ENCODE measurements around the gene LRP1-AS.

The LRP1-AS gene

DNA sequence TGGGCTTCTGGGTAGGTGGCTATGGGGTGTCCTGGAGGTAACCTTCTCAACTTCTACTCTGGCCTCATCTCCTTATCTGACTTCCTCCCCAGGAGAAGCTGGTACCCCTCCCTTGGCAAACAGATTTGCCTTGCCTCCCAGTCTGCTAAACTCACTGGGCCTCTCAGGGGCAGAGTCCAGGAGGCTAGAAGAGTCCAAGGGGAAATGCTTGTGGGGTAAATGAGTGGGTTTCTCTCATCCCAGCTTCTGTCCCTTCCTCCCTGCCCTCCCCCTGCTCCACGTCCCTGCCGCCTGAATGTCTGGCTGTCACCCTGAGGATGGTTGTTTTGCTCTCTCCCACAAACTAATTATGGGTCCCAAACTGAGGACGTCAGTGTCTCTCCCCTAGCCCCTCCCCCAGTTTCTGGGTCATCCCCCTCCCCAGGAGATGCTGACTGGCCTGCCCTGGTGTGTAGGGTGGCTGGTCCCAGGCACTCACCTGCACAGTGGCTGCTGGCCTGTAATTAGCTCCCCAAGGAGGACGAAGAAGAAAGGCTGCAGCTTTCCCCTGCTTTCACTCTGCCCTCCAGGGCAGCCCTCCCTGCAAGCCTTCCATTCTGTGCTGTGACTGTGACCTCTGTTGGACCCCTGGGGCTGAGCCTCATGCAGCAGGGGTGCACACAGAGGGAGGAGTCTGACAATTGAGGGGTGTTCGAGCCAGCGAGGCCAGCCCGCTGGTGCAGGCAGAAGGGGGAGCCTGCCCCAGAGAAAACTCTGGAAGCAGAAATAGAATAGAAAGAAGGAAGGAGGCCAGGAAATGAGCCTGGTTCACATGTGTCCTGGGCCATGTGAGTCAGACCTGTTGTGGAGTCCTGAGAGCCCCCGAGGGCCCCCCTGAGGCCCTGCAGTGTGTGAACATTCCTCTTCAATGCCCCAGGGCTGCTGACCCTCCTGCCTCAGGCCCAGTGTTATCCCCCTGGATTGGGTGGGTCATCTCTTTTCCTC lies at the start of gene LRP1-AS:
Gene LRP1-AS, minus strand, starts transcription at position 659 of the 984 bp plus-strand sequence.
- peak; percentile 58 for DNase-seq (ENCODE audit: low spot score)

DNA sequence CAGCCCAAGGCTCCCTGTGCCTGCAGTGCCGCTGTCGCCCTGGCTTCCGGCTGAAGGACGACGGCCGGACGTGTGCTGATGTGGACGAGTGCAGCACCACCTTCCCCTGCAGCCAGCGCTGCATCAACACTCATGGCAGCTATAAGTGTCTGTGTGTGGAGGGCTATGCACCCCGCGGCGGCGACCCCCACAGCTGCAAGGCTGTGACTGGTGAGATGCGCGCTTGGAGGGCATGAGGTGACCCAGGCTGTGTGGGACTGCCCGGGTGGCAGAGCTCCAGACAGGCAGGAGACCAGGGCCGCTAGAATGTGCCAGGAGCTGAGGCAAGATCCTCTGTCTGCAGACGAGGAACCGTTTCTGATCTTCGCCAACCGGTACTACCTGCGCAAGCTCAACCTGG lies 49.5 kb upstream of the LRP1-AS start:
- DNase-seq (ENCODE audit: low spot score) = no peak

DNA sequence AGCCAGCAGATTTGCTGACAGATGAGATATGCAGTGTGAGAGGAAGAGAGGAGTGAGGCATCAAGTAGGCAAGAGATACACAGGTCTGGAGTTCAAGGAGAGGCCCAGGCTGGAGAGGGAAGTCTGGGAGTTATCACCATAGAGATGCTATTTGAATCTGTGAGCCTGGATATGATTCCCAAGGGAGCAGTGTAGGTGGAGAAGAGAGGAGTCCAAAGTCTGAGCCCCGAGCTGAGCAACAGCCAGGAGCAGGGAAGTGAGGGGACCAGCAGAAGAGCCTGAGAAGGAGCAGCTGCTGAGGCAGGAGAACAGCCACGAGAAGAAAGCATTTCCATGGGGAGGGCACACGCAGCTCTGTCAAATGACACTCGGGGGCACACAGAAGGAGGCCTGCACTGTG lies 49.0 kb upstream of the LRP1-AS start:
- no peak for DNase-seq (ENCODE audit: low spot score)

GRCh38 chr12:57195611-57196371 lies 48.4 kb upstream of the LRP1-AS start:
- no peak for DNase-seq (ENCODE audit: low spot score)

GRCh38 chr12:57195186-57195585 lies 47.8 kb upstream of the LRP1-AS start:
- DNase-seq (ENCODE audit: low spot score) = no peak

DNA sequence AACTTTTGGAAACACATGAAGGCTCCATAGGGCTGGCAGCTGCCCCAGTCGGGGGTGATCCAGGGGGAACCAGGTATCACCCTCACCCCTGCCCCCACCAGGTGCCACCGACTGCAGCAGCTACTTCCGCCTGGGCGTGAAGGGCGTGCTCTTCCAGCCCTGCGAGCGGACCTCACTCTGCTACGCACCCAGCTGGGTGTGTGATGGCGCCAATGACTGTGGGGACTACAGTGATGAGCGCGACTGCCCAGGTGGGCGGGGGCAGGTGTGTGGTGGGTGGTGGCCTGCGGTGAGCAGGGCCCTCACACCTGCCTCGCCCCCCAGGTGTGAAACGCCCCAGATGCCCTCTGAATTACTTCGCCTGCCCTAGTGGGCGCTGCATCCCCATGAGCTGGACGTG lies 46.8 kb upstream of the LRP1-AS start:
- no peak for DNase-seq (ENCODE audit: low spot score)

DNA sequence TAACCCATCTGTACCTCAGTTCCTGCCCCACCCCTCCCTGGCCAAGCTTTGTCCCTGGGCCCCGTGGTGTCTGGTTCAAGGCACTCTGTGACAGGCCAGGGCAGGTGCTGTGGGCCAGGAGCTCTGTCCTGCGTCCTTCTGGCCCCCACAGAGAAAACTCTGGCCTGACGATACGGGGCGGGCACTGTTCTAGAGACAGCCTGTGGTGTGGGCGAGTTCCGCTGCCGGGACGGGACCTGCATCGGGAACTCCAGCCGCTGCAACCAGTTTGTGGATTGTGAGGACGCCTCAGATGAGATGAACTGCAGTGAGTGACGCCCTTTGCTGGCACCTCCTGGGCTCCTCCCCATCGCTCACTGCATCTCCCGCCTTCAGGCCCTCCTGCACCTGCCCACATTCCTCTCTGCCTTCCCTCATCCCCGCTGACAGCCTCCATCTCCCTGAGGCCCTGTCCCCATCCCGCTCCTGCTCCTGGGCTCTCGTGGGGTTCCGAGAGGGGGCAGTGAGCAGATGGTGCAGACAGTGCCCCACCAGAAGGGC lies 46.4 kb upstream of the LRP1-AS start:
- DNase-seq (ENCODE audit: low spot score) = no peak

DNA sequence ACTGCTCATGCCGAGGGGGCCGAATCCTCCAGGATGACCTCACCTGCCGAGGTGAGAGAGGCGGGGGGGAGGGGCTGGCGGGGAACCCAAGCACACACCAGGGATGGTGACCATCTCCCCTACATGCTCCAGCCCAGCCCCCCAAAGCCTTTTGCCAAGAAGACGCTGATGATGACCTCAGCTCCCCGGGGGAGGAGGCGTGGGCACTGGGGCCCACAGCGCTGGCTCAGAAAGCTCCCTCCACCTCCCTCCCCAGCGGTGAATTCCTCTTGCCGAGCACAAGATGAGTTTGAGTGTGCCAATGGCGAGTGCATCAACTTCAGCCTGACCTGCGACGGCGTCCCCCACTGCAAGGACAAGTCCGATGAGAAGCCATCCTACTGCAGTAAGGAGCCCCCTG lies 45.5 kb upstream of the LRP1-AS start:
- DNase-seq (ENCODE audit: low spot score) = no peak

GRCh38 chr12:57191410-57191809 lies 44.0 kb upstream of the LRP1-AS start:
- DNase-seq (ENCODE audit: low spot score) = no peak

GRCh38 chr12:57190821-57191220 lies 43.4 kb upstream of the LRP1-AS start:
- no peak for DNase-seq (ENCODE audit: low spot score)

DNA sequence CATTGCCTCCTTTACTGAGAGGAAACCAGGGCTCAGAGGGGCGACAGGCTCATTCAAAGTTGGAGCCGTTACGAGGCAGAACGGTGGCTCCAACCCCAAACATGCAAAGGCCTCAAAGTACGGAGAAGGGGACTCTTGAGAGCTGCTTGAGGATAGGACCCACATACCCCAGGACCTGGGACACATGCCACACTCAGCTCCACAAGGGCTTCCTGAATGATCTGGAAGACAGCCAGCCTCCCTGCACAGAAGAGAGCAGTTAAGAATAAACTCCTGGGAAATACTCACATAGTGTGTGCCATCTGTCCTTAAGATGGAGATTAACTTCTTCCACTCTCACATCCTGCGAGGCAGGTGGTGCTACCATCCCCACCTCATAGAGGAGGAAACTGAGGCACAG lies 42.6 kb upstream of the LRP1-AS start:
- no peak for DNase-seq (ENCODE audit: low spot score)

DNA sequence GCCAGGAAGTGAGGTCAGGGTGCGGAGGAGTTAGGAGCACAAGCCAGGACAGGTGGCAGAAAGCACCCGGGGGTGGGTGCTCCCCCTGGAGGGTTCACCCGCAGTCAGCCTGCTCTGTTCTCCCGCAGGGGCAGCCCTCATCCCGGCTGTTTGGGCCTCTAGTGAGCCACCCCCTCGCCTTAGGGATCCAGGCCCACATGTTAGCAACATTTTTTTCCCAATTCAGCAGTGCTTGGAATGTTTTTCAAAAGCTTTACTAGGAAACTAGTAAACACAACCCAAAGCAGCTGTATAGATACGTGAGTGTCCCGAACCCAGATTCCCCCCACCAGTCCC lies 40.6 kb upstream of the LRP1-AS start:
- no peak for DNase-seq (ENCODE audit: low spot score)

DNA sequence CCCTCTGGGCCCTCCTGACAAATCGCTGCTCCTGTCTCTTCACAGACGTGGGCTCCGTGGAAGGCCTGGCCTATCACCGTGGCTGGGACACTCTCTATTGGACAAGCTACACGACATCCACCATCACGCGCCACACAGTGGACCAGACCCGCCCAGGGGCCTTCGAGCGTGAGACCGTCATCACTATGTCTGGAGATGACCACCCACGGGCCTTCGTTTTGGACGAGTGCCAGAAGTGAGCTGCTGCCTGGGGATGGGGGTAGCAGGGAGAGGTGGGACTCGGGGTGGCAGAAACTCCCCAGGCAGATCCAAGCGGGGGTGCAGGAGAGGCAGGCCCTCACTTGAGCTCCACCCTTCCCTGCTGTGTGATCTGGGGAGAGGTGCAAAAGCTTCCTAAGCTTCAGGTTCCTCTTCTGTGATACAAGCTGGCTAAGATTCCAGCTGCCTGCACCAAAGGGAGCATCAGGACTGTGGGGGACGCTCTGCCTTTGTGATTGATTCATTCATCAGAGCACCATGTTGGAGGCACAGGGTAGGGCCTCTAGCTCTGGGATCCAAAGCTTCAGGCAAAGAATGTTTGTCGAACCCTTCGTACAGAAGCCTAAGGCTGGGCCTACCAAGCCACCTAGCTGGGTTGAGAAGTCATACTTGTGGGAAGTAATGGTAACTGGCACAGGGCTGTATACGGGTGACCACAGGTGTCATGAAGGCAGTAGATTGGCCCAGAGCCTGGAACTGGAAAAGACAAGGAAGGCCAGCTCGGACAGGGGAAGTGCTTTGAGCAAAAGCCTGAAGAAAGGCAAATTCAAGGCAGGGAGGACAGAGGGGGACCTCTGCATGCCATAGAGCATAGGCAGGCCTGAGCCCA lies 40.0 kb upstream of the LRP1-AS start:
- DNase-seq (ENCODE audit: low spot score) = no peak

- DNase-seq (ENCODE audit: low spot score) = no peak
Measured at GRCh38 chr12:57185906-57186508, 38.6 kb upstream of the LRP1-AS start.

DNA sequence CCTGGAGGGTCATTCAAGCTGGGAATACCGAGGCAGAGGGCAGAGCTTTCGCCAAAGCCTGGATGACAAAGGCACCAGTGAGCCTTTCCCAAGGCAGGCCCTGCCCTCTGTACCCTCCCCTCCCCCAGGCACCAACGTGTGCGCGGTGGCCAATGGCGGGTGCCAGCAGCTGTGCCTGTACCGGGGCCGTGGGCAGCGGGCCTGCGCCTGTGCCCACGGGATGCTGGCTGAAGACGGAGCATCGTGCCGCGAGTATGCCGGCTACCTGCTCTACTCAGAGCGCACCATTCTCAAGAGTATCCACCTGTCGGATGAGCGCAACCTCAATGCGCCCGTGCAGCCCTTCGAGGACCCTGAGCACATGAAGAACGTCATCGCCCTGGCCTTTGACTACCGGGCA lies 38.0 kb upstream of the LRP1-AS start:
- DNase-seq (ENCODE audit: low spot score) = no peak

- no peak for DNase-seq (ENCODE audit: low spot score)
Measured at GRCh38 chr12:57183939-57184725, 36.7 kb upstream of the LRP1-AS start.

GRCh38 chr12:57182918-57183575 lies 35.6 kb upstream of the LRP1-AS start:
- DNase-seq (ENCODE audit: low spot score) = peak; percentile 86

DNA sequence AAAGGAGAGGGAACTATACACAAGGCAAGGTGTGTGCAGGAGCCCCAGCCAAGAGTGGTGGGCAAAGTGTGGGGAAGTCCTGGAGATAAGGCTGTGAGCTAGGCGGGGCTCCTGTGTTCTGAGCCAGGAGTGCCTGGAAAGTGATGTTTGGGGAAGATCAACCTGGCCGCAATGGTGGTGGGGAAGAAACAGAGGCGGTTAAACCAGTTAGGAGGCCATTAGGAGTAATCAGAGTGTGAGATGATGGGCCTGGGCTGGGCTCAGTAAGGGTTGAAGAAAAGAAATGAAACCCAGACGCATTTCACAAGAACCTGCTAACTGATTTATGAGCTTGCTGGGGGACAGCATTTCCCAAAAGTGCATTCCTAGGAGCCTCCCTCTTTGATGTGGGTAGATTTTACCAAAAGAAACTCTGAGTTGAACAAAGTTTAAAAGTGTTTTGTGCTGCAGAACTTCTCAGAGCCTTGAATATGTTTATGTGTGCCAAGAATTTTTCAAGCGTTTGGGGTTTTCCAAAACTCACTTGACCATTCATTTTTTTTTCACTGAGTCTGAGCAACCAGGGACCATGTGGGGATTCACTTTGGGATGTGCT lies 34.2 kb upstream of the LRP1-AS start:
- peak; percentile 52 for DNase-seq (ENCODE audit: low spot score)

DNA sequence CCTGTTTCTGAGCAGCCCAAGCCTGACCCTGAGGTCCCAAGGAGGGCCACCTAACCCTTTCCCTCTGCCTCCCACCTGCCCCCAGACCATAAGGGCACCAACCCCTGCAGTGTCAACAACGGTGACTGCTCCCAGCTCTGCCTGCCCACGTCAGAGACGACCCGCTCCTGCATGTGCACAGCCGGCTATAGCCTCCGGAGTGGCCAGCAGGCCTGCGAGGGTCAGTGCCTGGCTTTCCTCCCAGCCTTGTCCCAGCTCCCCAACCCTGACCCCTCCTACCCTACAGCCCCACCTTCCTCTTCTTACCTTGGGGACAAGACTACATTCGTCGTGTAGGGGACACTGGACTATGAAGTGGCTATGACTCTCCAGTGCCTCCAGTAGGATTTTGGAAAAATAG lies 33.7 kb upstream of the LRP1-AS start:
- DNase-seq (ENCODE audit: low spot score) = no peak

Measured in AG08395 (cell line).